Smooth muscle cell (in vitro differentiated cells): ENCODE results near the gene IFNAR1. TPM values are rescaled to one million over a fixed set of nuclear protein-coding genes. Genes with fewer than 3 reads are reported as not detected.

ENCODE experiments used
- DNase-seq: peaks from one replicate; lab custom pipeline; 2025; ENCODE audit not compliant: unreplicated experiment; lab: John Stamatoyannopoulos, UW
- H2AFZ ChIP-seq: fragments of 200-600 bp; sonication (generic); 2 replicates; pipeline ENCODE4 v1.6.0; 2016; ENCODE audit warnings: antibody characterized with exemption, low read depth, mild to moderate bottlenecking
- H3F3A ChIP-seq: fragments of 200-600 bp; sonication (generic); 2 replicates; pipeline ENCODE4 v1.6.0; 2017; ENCODE audit warnings: antibody characterized with exemption, low read depth
- H3K27ac ChIP-seq: fragments of 200-600 bp; sonication (generic); 2 replicates; pipeline ENCODE4 v1.5.1; 2016; ENCODE audit warnings: low read depth, mild to moderate bottlenecking
- H3K27me3 ChIP-seq: fragments of 200-600 bp; sonication (generic); 2 replicates; pipeline ENCODE4 v1.6.1; 2016; ENCODE audit warnings: low read depth, mild to moderate bottlenecking
- H3K36me3 ChIP-seq: fragments of 200-600 bp; sonication (generic); 2 replicates; pipeline ENCODE4 v1.5.1; 2016; ENCODE audit warnings: low read depth
- H3K4me1 ChIP-seq: fragments of 200-600 bp; sonication (generic); 2 replicates; pipeline ENCODE4 v1.5.1; 2016; ENCODE audit warnings: low read depth
- H3K4me2 ChIP-seq: fragments of 200-600 bp; sonication (generic); 2 replicates; pipeline ENCODE4 v1.6.0; 2016; ENCODE audit warnings: mild to moderate bottlenecking
- H3K4me3 ChIP-seq: fragments of 200-600 bp; sonication (generic); 2 replicates; pipeline ENCODE4 v1.5.1; 2016; ENCODE audit warnings: mild to moderate bottlenecking
- H3K79me2 ChIP-seq: fragments of 200-600 bp; sonication (generic); 2 replicates; pipeline ENCODE4 v1.6.0; 2016; ENCODE audit warnings: low read depth, mild to moderate bottlenecking
- H3K9ac ChIP-seq: fragments of 200-600 bp; sonication (generic); 2 replicates; pipeline ENCODE4 v1.6.0; 2016; ENCODE audit warnings: low read depth
- H3K9me3 ChIP-seq: fragments of 200-600 bp; sonication (generic); replicated peaks from 2 replicates; pipeline ENCODE4 v1.5.1; 2016; ENCODE audit warnings: low read depth
- H4K20me1 ChIP-seq: fragments of 200-600 bp; sonication (generic); 2 replicates; pipeline ENCODE4 v1.6.0; 2016; ENCODE audit warnings: low read depth
- WGBS: methylation state at CpG from one replicate; pipeline ENCODE4 v1.1.7; 2016; ENCODE audit warnings: low lambda C conversion rate; 5-methylcytosine and 5-hydroxymethylcytosine counted together
- polyA plus RNA-seq: library from polyadenylated mRNA; unstranded; fragments of >200 nt; fragmentation: Nextera tagmentation; extraction: Ambion mirVana; gene quantifications from 2 replicates; pipeline ENCODE4 v1.2.1, GENCODE V29; 2016
- total RNA-seq: library from RNA; depleted of rRNA; stranded (reverse); fragments of >200 nt; gene quantifications from 2 replicates; pipeline ENCODE4 v1.2.3, GENCODE V29; 2014
- TF ChIP-seq, protein P1 (sequence below): fragments of 200-600 bp; sonication (generic); IDR thresholded peaks from 2 replicates; pipeline ENCODE4 v1.5.1; 2017; ENCODE audit warnings: borderline replicate concordance, mild to moderate bottlenecking, antibody characterized with exemption; ENCODE audit not compliant: insufficient read depth, poor library complexity, severe bottlenecking

IFNAR1 gene
- total and polyA plus RNA-seq, 2 experiments from 2014 or later: 37.1 to 93.0 TPM

DNA sequence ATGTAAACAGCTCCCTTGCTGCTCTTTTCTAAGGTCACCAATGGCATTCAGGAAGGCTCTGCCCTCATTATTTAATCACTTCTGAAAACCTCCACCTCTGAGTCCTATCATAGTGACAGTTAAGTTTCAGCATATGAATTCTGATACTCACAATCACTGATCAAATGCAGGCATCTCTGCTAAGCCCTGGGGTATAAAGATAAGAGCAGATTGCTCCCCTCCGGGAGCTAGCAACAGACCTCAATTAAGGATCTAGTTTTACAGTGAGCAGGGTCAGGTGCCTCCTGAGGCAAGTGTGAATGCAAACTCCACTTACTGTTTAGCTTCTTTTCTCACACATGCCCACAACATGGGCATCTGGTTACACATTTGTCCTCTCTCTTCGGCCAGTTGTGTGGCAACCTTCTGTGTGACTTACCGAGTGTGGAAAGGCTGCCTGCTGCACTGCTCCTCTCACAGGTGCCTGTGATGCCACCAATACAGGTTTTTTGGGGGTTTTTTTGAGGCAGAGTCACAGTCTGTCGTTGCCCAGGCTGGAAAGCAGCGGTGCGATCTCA, 43.6 kb upstream of the IFNAR1 start:
- H3K27ac ChIP-seq: no peak overlapping the region
- no peak overlapping the region for H3K9ac ChIP-seq
- DNase-seq: no peak
- WGBS: 87% methylated on average over 6 of the region's 6 CpGs
- no peaks in the 10 kb centered on the region for H3K4me1 ChIP-seq
- no peaks in the 10 kb centered on the region for H3F3A ChIP-seq
- H2AFZ ChIP-seq: no peak overlapping the region
- no peaks in the 10 kb centered on the region for H3K9me3 ChIP-seq
- H3K36me3 ChIP-seq: peaks cover 13% of the 10 kb centered on the region
- no peaks in the 10 kb centered on the region for H4K20me1 ChIP-seq
- no peak overlapping the region for H3K4me3 ChIP-seq
- TF ChIP-seq, protein P1, sequence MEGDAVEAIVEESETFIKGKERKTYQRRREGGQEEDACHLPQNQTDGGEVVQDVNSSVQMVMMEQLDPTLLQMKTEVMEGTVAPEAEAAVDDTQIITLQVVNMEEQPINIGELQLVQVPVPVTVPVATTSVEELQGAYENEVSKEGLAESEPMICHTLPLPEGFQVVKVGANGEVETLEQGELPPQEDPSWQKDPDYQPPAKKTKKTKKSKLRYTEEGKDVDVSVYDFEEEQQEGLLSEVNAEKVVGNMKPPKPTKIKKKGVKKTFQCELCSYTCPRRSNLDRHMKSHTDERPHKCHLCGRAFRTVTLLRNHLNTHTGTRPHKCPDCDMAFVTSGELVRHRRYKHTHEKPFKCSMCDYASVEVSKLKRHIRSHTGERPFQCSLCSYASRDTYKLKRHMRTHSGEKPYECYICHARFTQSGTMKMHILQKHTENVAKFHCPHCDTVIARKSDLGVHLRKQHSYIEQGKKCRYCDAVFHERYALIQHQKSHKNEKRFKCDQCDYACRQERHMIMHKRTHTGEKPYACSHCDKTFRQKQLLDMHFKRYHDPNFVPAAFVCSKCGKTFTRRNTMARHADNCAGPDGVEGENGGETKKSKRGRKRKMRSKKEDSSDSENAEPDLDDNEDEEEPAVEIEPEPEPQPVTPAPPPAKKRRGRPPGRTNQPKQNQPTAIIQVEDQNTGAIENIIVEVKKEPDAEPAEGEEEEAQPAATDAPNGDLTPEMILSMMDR: no peak
- H3K27me3 ChIP-seq: no peaks in the 10 kb centered on the region
- H3K4me2 ChIP-seq: no peak overlapping the region
- H3K79me2 ChIP-seq: no peaks in the 10 kb centered on the region

DNA sequence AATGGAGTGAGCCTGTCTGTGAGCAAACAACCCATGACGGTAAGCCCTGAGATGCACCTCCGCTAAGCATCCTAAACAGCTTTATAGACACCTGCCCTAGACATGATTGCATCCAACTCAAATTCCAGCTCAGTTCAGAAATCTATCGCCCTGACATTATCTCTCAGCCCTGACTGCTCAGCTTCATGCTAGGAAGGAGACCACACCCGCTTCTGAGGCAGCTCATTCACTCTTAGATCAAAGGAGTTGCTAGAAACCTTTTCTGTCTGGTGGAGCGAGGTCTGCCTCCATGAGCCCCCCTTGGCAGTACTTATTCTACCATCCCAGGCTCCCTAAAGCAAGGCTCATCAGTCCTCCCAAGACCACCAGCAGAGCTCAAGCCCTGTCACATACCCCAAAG, 41.6 kb upstream of the IFNAR1 start:
- H3K9me3 ChIP-seq: no peaks in the 10 kb centered on the region
- peaks cover 13% of the 10 kb centered on the region for H3K36me3 ChIP-seq
- over 99% methylated on average over 5 of the region's 5 CpGs for WGBS

DNA sequence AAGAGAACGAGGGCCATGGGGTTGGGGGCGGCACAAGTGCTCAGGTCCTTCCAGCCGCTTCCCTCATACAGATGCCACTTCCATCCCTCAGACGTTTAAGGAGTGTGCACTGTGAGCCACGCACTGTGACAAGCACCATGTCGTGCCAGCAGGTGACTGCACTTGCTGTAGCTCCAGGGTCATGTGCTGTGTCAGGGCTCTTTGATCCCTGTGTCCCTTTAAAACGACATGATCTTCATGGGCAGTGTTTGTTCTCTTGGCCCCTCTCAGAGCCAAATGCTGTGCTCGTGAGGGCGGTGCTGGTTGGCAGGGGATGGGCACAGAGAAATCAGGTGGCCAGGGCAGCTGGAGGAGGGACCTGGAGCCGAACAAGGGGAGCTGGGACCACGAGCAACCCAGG, 38.7 kb upstream of the IFNAR1 start:
- H3F3A ChIP-seq: no peaks in the 10 kb centered on the region
- TF ChIP-seq, protein P1: no peak
- no peaks in the 10 kb centered on the region for H3K79me2 ChIP-seq
- no peaks in the 10 kb centered on the region for H3K4me1 ChIP-seq
- peak overlapping the region; percentile 61 for H3K4me2 ChIP-seq
- H2AFZ ChIP-seq: no peak overlapping the region
- H3K9ac ChIP-seq: no peak overlapping the region
- peak overlapping the region; percentile 68 for H3K27ac ChIP-seq
- H3K27me3 ChIP-seq: no peaks in the 10 kb centered on the region
- DNase-seq: no peak
- no peaks in the 10 kb centered on the region for H3K36me3 ChIP-seq
- no peak overlapping the region for H3K4me3 ChIP-seq
- no peaks in the 10 kb centered on the region for H3K9me3 ChIP-seq
- WGBS: 87% methylated on average over 11 of the region's 11 CpGs
- H4K20me1 ChIP-seq: no peaks in the 10 kb centered on the region

More for the DNA sequence above, 41.6 kb upstream of the IFNAR1 start:
- H3K4me2 ChIP-seq: no peak overlapping the region
- H3K4me3 ChIP-seq: no peak overlapping the region
- TF ChIP-seq, protein P1: no peak
- H3F3A ChIP-seq: no peaks in the 10 kb centered on the region
- H3K9ac ChIP-seq: no peak overlapping the region
- H3K4me1 ChIP-seq: no peaks in the 10 kb centered on the region
- no peaks in the 10 kb centered on the region for H4K20me1 ChIP-seq
- no peak overlapping the region for H3K27ac ChIP-seq
- H2AFZ ChIP-seq: no peak overlapping the region
- no peaks in the 10 kb centered on the region for H3K27me3 ChIP-seq
- H3K79me2 ChIP-seq: no peaks in the 10 kb centered on the region
- DNase-seq: no peak
